Stimulated activated CD8-positive, alpha-beta memory T cell treated with anti-CD3 and anti-CD28 coated beads, Interleukin-4, amount 100 ng/mL, for 1 hour (primary cell): ENCODE measurements around the gene SPATA2.
A peak's percentile ranks its signal among the peaks of the same experiment; 100 is the strongest.
"Not testable (repeated sequence)": the region's sequence is repeated elsewhere in the genome, so short reads cannot be mapped to it uniquely, and the experiment has no call there.

Experiments
- DNase-seq, 2 donors: peaks; one replicate each; pipeline ENCODE4 v3.0.0-alpha.2; 2020; ENCODE audit warnings: low read depth in 2 of 2, low spot score in 1 of 2

Gene SPATA2

GRCh38 chr20:49915380-49916145, at the start of gene SPATA2:
SPATA2 (minus strand) TSS chr20:49915529; CDS start chr20:49908490, 7,039 bp downstream.
- peak; percentile 89 to 93 for DNase-seq

- no peak for DNase-seq
These were observed 46.1 kb upstream of the SPATA2 start for GRCh38 chr20:49961413-49961812.

GRCh38 chr20:49957089-49957938, 42.0 kb upstream of the SPATA2 start:
- not testable (repeated sequence) for DNase-seq

GRCh38 chr20:49956689-49957088, 41.4 kb upstream of the SPATA2 start:
- DNase-seq = no peak

GRCh38 chr20:49955830-49956396, 40.6 kb upstream of the SPATA2 start:
- not testable (repeated sequence) for DNase-seq

- no peak for DNase-seq
These were observed 39.8 kb upstream of the SPATA2 start for GRCh38 chr20:49955167-49955566.

GRCh38 chr20:49951151-49951550, 35.8 kb upstream of the SPATA2 start:
- DNase-seq = no peak

GRCh38 chr20:49948809-49949507, 33.6 kb upstream of the SPATA2 start:
- DNase-seq = no peak

GRCh38 chr20:49948178-49948577, 32.8 kb upstream of the SPATA2 start:
- DNase-seq = no peak

- no peak for DNase-seq
These were observed 30.6 kb upstream of the SPATA2 start for GRCh38 chr20:49945701-49946477.

GRCh38 chr20:49945306-49945700, 30.0 kb upstream of the SPATA2 start:
- DNase-seq = no peak

GRCh38 chr20:49942942-49943341, 27.6 kb upstream of the SPATA2 start:
- no peak for DNase-seq

- no peak for DNase-seq
These were observed 27.0 kb upstream of the SPATA2 start for GRCh38 chr20:49942303-49942702.

- DNase-seq = no peak
These were observed 26.1 kb upstream of the SPATA2 start for GRCh38 chr20:49941456-49941855.

GRCh38 chr20:49938173-49939163, 23.1 kb upstream of the SPATA2 start:
- no peak for DNase-seq

- DNase-seq = no peak
These were observed 21.9 kb upstream of the SPATA2 start for GRCh38 chr20:49937027-49937929.

GRCh38 chr20:49936153-49937026, 21.1 kb upstream of the SPATA2 start, which contains the start of gene RNF114:
RNF114 (plus strand) TSS chr20:49936397; CDS start chr20:49936413, 16 bp downstream.
- peak; percentile 76 to 79 for DNase-seq
